Esophagus squamous epithelium (tissue), 5 donors: Measurements from ENCODE around the gene RIT2. TPM values are rescaled to one million over a fixed set of nuclear protein-coding genes. Genes with fewer than 3 reads are reported as not detected.

Source experiments
- DNase-seq: peaks from one replicate; lab custom pipeline; 2025; lab: John Stamatoyannopoulos, UW
- H3K27ac ChIP-seq, 4 donors: fragments of 200-600 bp; sonication (generic); one replicate each; pipeline ENCODE4 v1.5.1; 2016 to 2019; ENCODE audit warnings: mild to moderate bottlenecking in 1 of 4
- H3K27me3 ChIP-seq, 4 donors: fragments of 200-600 bp; sonication (generic); 1 replicate in 3 of 4; 2 replicates in 1 of 4; pipeline versions ENCODE4 v1.5.1 to v1.6.0; 2017 to 2021; ENCODE audit warnings: antibody characterized with exemption in 1 of 4
- H3K36me3 ChIP-seq, 3 donors: fragments of 200-600 bp; sonication (generic); one replicate each; pipeline ENCODE4 v1.5.1; 2016 to 2019
- H3K4me1 ChIP-seq, 3 donors: fragments of 200-600 bp; sonication (generic); one replicate each; pipeline ENCODE4 v1.5.1; 2017 to 2019
- H3K4me3 ChIP-seq, 4 donors: fragments of 200-600 bp; sonication (generic); 1 replicate in 3 of 4; 2 replicates in 1 of 4; pipeline ENCODE4 v1.5.1; 2016 to 2019; ENCODE audit warnings: mild to moderate bottlenecking in 2 of 4, moderate library complexity in 1 of 4
- H3K9me3 ChIP-seq, 3 donors: fragments of 200-600 bp; sonication (generic); one replicate each; pipeline ENCODE4 v1.5.1; 2016 to 2019
- CTCF ChIP-seq, 6 experiments: fragments of 450-650 bp in 4 of 6; fragments of 200-600 bp in 2 of 6; sonication (generic) in 2 of 6; IDR thresholded peaks; one replicate each; pipeline ENCODE4 v1.5.1; 2016 to 2019; ENCODE audit warnings: antibody characterized with exemption in 6 of 6, mild to moderate bottlenecking in 4 of 6, moderate library complexity in 4 of 6
- POLR2A ChIP-seq, 4 donors: fragments of 450-650 bp; IDR thresholded peaks; one replicate each; pipeline ENCODE4 v1.6.1; 2017; ENCODE audit warnings: antibody characterized with exemption in 4 of 4, mild to moderate bottlenecking in 4 of 4, moderate library complexity in 3 of 4
- WGBS, 2 donors: methylation state at CpG; one replicate each; pipeline ENCODE4 v1.1.5; 2018; 5-methylcytosine and 5-hydroxymethylcytosine counted together
- intact Hi-C: fragments of 100-400 bp; cut with DNase I; formaldehyde crosslinking; loops from one replicate; pipeline ENCODE4 v1.15.0; 2022
- total RNA-seq, 4 donors: library from RNA; depleted of rRNA; stranded (reverse); fragments of >200 nt; gene quantifications; one replicate each; pipeline ENCODE4 v1.1.0, GENCODE V29; 2016
- donor health status: DM: yes; HTN: yes; CAD: no.

RIT2 gene
- total RNA-seq, 4 donors from 2014 or later = not detected

- Histone ChIP-seq H3K4me1 (peaks cover 0 to 15% (median 0%) of the 10 kb centered on the region in 3 donors), H3K27me3 (no peaks in the 10 kb centered on the region), H3K9me3 (no peaks in the 10 kb centered on the region), H3K27ac (peak overlapping the region in 3 of 4 donors; percentile 64 to 81 (median 79)), H3K4me3 (peak overlapping the region; percentile 7 to 29 (median 18)), H3K36me3 (no peaks in the 10 kb centered on the region)
- whole genome bisulfite sequencing, 2 donors = 36 to 46% methylated on average over 8 of the region's 8 CpGs
- TF ChIP-seq CTCF (IDR thresholded peaks at IDR 0.05) (no peak), POLR2A (IDR thresholded peaks at IDR 0.05) (no peak)
- DNase-seq = no peak
- intact Hi-C loops = no loop called here
Measured at GRCh38 chr18:42706618-42707017, 408.9 kb downstream of the RIT2 start.

- no peaks in the 10 kb centered on the region for H3K27me3 ChIP-seq
- no peaks in the 10 kb centered on the region for H3K36me3 ChIP-seq
- no peaks in the 10 kb centered on the region for H3K9me3 ChIP-seq
- intact Hi-C loops = no loop called here
- peaks cover 0 to 15% (median 0%) of the 10 kb centered on the region in 3 donors for H3K4me1 ChIP-seq
- no peak for TF ChIP-seq CTCF (IDR thresholded peaks at IDR 0.05)
- TF ChIP-seq POLR2A (IDR thresholded peaks at IDR 0.05) = no peak
- H3K4me3 ChIP-seq = peak overlapping the region; percentile 7 to 29 (median 18)
- H3K27ac ChIP-seq = peak overlapping the region in 3 of 4 donors; percentile 64 to 81 (median 79)
- no peak for DNase-seq
- 37 to 53% methylated on average over 4 of the region's 4 CpGs for WGBS, 2 donors
Measured at GRCh38 chr18:42706029-42706608, 409.4 kb downstream of the RIT2 start.

Other genes starting within 250 kb of the RIT2 start
- not detected for gene SYT4, start 161.8 kb upstream of the RIT2 start, total RNA-seq